SK-N-SH (cell line): ENCODE results near the gene CCDC148.

ENCODE experiments used
- CTCF ChIP-seq: fragments of 200-600 bp; sonication (generic); IDR thresholded peaks from 2 replicates; pipeline ENCODE4 v1.6.1; 2017; ENCODE audit warnings: antibody characterized with exemption, mild to moderate bottlenecking, moderate library complexity
- ELF1 ChIP-seq: IDR thresholded peaks from 2 replicates; pipeline ENCODE4 v1.4.0; 2012
- FOXM1 ChIP-seq: IDR thresholded peaks from 2 replicates; pipeline ENCODE4 v1.4.0; 2012; ENCODE audit warnings: low read depth, mild to moderate bottlenecking
- IRF3 ChIP-seq: fragments of 150-350 bp; IDR thresholded peaks from 2 replicates; pipeline ENCODE4 v1.6.1; 2016; ENCODE audit warnings: mild to moderate bottlenecking, low read depth, low read length
- MAX ChIP-seq: IDR thresholded peaks from 2 replicates; pipeline ENCODE4 v1.4.0; 2012; ENCODE audit warnings: low read depth
- MEF2A ChIP-seq: IDR thresholded peaks from 2 replicates; pipeline ENCODE4 v1.4.0; 2012; ENCODE audit warnings: low read depth, borderline replicate concordance
- MXI1 ChIP-seq: IDR thresholded peaks from 2 replicates; pipeline ENCODE4 v1.6.1; 2012; ENCODE audit warnings: mild to moderate bottlenecking, low read depth, low read length, improper control_type of control experiment
- POLR2AphosphoS5 ChIP-seq: IDR thresholded peaks from 2 replicates; pipeline ENCODE4 v1.6.1; 2012; ENCODE audit warnings: low read depth, low read length
- REST ChIP-seq: IDR thresholded peaks from 2 replicates; pipeline ENCODE4 v1.6.1; 2012; ENCODE audit warnings: mild to moderate bottlenecking, low read depth, low read length, moderate library complexity
- RFX5 ChIP-seq: IDR thresholded peaks from 2 replicates; pipeline ENCODE4 v1.6.1; 2012; ENCODE audit warnings: mild to moderate bottlenecking, improper control_type of control experiment, low read length
- SIN3A ChIP-seq: IDR thresholded peaks from 2 replicates; pipeline ENCODE4 v1.6.1; 2012; ENCODE audit warnings: low read depth, mild to moderate bottlenecking, low read length, moderate library complexity, borderline replicate concordance
- TEAD4 ChIP-seq: IDR thresholded peaks from 2 replicates; pipeline ENCODE4 v1.4.0; 2012; ENCODE audit warnings: mild to moderate bottlenecking, borderline replicate concordance; ENCODE audit not compliant: insufficient read depth
- USF2 ChIP-seq: fragments of 150-350 bp; IDR thresholded peaks from 2 replicates; pipeline ENCODE4 v1.6.1; 2017; ENCODE audit warnings: antibody characterized with exemption, low read length, low read depth, borderline replicate concordance
- ZBTB33 ChIP-seq: IDR thresholded peaks from 2 replicates; pipeline ENCODE4 v1.4.0; 2012; ENCODE audit warnings: low read depth, borderline replicate concordance

- no peak for TF ChIP-seq RFX5
- TF ChIP-seq CTCF, result no peak
- no peak for TF ChIP-seq SIN3A
- TF ChIP-seq ZBTB33, result no peak
- no peak for TF ChIP-seq POLR2AphosphoS5
- no peak for TF ChIP-seq IRF3
- TF ChIP-seq FOXM1, result no peak
- no peak for TF ChIP-seq REST
- TF ChIP-seq ELF1, result no peak
- TF ChIP-seq USF2, result no peak
- TF ChIP-seq MAX, result no peak
- no peak for TF ChIP-seq MXI1
- no peak for TF ChIP-seq MEF2A
- TF ChIP-seq TEAD4, result no peak
Measured at GRCh38 chr2:158394453-158394852, 62.1 kb downstream of the CCDC148 start.
